SW480 (cell line): ENCODE measurements around the gene FOXN1.
"Not testable (repeated sequence)": the region's sequence is repeated elsewhere in the genome, so short reads cannot be mapped to it uniquely, and the experiment has no call there.

ENCODE experiments used
- DNase-seq: peaks from one replicate; pipeline ENCODE4 v3.0.0-alpha.2; 2016; ENCODE audit warnings: low spot score

FOXN1 gene

GRCh38 chr17:28505986-28506665 lies at the start of gene FOXN1:
FOXN1 (plus strand) TSS chr17:28506348; CDS start chr17:28523970, 17,622 bp downstream.
- DNase-seq, result no peak

- DNase-seq, result no peak
Measured at GRCh38 chr17:28457890-28458289, 48.3 kb upstream of the FOXN1 start.

- DNase-seq, result not testable (repeated sequence)
Measured at GRCh38 chr17:28458881-28459280, 47.3 kb upstream of the FOXN1 start.

GRCh38 chr17:28460901-28461300 lies 45.2 kb upstream of the FOXN1 start:
- no peak for DNase-seq

DNA sequence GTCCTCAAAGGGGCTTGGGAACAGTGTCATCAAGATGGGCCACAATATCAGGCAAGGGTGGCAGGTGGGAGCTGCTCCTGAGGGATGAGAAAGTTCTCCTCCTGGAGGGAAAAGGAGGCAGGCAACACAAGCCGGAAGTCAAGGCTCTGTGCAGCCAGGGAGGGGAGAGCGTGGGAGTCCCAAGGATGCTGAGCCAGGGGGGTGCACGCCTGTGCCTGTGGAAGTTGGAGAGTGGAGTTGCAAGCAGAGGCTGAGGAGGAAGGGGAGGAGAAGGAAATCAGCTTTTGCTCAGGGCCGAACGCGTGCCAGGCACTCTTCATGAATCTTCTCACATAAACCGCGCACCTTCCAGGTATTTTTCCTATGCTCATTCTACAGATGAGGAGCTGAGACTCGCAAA lies 40.1 kb upstream of the FOXN1 start:
- no peak for DNase-seq

- no peak for DNase-seq
Measured at GRCh38 chr17:28466521-28467048, 39.6 kb upstream of the FOXN1 start.

DNA sequence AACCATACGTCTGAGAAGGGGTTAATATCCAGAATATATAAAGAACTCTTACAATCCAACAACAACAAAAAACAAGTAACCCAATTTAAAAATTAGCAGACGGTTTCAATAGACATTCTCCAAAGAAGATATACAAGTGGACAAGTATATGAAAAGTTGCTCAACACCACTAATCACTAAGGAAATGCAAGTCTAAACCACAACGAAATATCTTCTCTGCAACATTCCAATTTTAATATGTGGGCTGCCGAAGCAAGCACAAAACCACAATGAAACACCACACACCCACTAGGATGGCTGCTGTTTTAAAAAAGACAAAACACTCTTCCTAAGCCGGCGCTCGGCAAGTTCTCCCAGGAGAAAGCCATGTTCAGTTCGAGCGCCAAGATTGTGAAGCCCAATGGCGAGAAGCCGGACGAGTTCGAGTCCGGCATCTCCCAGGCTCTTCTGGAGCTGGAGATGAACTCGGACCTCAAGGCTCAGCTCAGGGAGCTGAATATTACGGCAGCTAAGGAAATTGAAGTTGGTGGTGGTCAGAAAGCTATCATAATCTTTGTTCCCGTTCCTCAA lies 38.6 kb upstream of the FOXN1 start:
- no peak for DNase-seq

- DNase-seq, result not testable (repeated sequence)
Measured at GRCh38 chr17:28468033-28468735, 38.0 kb upstream of the FOXN1 start.

DNA sequence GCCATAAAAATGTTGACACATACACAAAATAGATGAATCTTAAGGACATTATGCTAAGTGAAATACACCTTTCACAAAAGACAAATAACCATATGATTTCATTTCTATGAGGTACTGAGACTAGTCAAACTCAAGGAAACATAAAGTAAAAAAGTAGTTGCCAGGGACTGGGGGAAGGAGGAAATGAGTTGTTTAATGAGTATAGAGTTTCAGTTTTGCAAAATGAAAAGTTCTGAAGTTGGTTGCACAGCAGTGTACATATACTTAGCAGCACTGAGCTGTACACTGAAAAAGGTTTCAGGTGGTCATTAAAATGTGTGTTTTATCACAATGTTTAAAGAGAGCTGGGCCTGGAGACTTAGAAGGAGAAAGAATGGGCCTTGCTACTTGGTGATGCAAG lies 37.4 kb upstream of the FOXN1 start:
- DNase-seq, result no peak

- no peak for DNase-seq
Measured at GRCh38 chr17:28469376-28469775, 36.8 kb upstream of the FOXN1 start.

DNA sequence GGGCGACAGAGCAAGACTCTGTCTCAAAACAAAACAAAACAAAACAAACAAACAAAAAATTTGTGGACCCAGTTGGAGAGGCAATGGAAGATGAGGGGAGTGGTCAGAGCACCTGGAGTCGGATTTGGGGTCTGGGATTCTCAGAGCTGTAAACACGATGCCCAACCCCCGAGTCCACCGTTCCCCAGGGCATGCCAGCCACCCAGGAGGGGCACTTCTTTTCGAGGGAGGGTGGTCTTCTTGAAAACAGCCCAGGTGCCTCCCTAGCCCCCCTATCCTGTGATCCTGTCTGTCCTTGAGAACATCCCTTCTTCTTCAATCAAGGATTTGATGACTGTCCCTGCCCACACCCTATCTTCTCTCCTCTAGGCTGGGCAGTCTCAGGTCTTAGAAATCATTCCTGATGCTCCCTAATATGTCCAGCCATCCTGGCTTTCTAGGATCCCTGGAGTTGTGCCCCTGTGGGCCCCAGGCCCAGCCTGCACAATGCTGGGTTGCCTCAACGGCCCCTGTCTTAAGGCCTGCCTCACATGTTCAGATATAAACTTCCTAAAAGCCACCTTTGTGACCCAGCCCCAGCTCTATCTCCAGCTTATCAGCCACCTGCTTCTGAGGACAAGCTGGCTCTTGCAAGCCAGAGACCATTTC lies 35.8 kb upstream of the FOXN1 start:
- DNase-seq, result no peak

GRCh38 chr17:28470914-28471366 lies 35.2 kb upstream of the FOXN1 start:
- no peak for DNase-seq

DNA sequence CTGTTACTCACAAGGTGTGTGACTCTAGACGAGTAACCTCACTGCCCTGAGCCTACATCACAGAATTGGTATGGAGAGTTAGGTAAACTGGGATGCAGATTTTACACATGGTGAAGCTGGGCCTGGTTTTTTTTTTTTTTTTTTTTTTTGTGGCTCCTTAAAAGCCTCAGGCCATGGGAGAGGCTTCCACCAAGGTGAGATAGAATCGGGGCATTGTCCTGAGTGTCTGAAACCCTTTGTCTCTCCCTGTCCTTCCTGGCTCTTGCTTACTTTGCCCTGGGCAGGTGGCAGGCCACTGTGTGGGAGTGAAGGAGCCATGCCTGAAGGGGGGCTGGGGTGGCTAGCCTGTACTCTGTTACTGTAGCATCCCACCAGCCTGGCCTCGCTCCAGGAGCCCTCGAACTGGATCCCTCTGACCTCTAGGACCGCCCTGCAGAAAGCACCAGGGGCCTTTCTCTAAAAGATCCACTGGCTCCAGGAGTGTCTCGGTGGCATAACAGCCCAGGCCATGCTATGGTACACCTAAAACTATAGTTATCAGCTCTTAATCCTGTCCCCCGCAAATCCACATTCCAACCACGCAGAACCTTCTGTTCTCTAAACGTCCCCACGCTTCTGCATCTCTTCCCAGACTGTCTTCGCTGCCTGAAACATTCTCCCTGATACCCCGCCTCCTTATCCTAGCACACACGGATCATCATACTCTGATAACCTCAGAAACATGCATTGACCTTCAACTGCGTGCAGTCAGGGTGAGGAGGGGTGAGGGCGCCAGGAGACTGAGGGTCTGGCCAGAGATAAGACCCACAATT lies 34.4 kb upstream of the FOXN1 start:
- DNase-seq, result no peak

- no peak for DNase-seq
Measured at GRCh38 chr17:28472871-28473497, 33.2 kb upstream of the FOXN1 start.

DNA sequence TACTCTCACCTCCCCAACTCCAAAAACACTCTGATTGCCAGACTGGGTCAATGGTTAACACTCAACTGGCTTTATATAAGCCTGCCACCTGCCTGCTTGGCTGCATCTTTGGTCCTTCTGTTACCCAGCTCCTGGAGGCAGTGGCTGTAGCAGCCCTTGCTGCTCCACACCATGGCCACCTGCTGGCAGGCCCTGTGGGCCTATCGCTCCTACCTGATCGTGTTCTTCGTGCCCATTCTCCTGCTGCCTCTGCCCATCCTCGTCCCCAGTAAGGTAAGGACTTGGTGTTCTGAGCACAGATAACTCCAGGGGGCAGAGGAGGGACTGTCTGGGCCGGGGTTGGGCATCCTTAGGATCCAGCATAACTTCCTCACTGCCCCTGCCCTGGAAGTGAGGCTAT lies 32.6 kb upstream of the FOXN1 start, which contains the start of gene SLC13A2:
Gene SLC13A2, plus strand, starts transcription at position 103 of the 400 bp plus-strand sequence. Its CDS starts 69 bp downstream, at position 172.
- no peak for DNase-seq

- no peak for DNase-seq
Measured at GRCh38 chr17:28474111-28474531, 32.0 kb upstream of the FOXN1 start.

DNA sequence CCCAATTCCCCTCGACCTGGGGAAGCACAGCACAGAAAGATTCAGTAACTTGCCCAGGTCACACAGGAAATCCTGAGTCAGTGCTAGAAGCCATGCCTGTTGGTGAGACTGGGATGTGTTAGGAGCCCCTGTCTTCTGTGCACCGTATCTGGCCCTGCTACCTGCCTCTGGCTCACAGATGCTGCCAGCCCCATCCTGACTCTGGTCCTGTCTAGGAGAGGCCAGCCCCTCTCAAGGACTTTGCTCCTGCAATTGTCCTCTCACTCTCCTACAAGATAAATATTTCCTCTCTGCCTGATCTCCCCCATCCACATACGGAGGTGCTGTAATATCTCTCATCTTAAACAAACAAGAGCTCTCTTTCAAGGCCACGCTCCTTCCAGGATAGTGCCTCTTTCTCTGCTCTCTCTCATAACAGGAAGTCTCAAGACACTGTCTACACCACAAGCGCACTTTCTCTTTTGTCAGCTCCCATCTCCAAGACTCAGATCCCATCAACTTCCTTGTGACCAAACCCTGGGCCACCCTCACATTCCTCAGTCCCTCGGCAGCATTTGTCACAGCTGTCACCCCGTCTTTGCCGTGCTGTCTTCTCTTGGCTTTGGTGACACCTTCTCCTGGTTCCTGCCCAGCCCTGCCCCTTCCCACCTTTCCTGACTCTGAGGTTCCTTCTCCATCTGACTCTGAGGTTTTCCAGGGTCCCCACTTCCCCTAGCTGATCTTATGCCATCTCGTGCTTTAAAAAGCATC lies 30.8 kb upstream of the FOXN1 start:
- DNase-seq, result no peak

DNA sequence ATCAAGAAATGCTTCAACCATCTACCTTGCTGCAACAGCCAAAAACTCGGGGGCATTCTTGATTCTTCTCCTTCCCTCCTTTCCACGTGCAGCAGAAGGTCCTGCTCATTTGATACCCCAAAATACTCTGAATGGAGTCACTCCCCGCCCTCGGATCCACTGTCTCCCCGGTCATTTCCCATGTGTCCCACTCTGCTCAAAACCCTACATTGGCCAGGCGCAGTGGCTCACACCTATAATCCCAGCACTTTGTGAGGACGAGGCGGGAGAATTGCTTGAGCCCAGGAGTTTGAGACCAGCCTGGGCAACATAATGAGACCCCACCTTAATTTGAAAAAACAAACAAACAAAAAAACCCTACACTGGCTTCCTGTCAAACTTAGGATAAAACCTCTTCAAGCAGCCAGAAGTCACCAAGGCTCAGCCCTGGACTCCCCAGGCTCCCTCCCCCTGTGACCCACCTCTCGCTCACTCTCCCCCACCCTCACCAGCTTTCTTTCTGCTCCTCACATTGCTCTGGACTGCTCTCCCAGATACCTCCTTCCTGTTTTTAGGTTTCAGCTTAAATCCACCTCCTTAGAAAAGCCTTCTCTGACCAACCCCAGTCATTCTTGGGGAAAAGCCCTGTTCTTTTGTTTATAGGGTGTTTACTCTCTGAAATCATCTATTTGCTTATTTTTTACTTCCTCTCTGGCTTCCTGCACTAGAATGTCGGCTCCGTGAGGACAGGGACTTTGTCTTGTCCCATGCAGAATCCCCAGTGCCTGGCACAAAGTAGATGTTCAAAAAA lies 29.9 kb upstream of the FOXN1 start:
- DNase-seq, result no peak

DNA sequence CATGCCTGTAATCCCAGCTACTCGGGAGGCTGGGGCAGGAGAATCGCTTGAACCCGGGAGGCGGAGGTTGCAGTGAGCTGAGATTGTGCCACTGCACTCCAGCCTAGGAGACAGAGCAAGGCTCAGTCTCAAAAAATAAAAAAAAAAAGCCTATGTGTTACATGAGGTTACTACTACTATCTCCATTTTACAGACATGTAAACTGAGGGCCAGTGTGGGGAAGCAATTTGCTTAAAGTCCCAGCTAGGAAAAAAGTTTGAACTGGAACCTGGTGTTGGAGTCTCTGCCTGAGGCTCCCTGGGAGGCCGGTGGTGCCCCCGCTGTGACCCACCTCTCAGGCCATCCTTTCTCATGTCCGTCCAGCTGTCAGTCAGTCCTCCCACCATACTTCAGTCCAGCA lies 28.2 kb upstream of the FOXN1 start:
- DNase-seq, result no peak
